DOHH2 (cell line): ENCODE data around the gene PDZK1IP1.
A peak's percentile ranks its signal among the peaks of the same experiment; 100 is the strongest.

ENCODE experiments used
- H3F3A ChIP-seq: fragments of 200-600 bp; sonication (generic), shearing (Covaris generic); 2 replicates; pipeline ENCODE4 v1.6.0; 2016; ENCODE audit warnings: antibody characterized with exemption, mild to moderate bottlenecking; ENCODE audit not compliant: control insufficient read depth, insufficient read depth
- H3K27ac ChIP-seq: fragments of 200-600 bp; sonication (generic); 2 replicates; pipeline ENCODE4 v1.5.1; 2014; ENCODE audit warnings: low read depth, mild to moderate bottlenecking, low read length, moderate library complexity
- H3K27me3 ChIP-seq: fragments of 200-600 bp; sonication (generic); 2 replicates; pipeline ENCODE4 v1.6.1; 2014; ENCODE audit warnings: mild to moderate bottlenecking, low read length, mixed read lengths; ENCODE audit not compliant: control insufficient read depth
- H3K36me3 ChIP-seq: fragments of 200-600 bp; sonication (generic); 2 replicates; pipeline ENCODE4 v1.6.1; 2014; ENCODE audit warnings: mild to moderate bottlenecking, low read length, moderate library complexity, mixed read lengths; ENCODE audit not compliant: control insufficient read depth
- H3K4me1 ChIP-seq: fragments of 200-600 bp; sonication (generic); 2 replicates; pipeline ENCODE4 v1.6.1; 2014; ENCODE audit warnings: mild to moderate bottlenecking, low read length, mixed read lengths; ENCODE audit not compliant: control insufficient read depth
- H3K4me2 ChIP-seq: fragments of 200-600 bp; sonication (generic); 2 replicates; pipeline ENCODE4 v1.6.0; 2014; ENCODE audit warnings: mild to moderate bottlenecking, low read length, moderate library complexity
- H3K4me3 ChIP-seq: fragments of 200-600 bp; sonication (generic); 2 replicates; pipeline ENCODE4 v1.5.1; 2014; ENCODE audit warnings: mild to moderate bottlenecking, low read length, mixed read lengths
- H3K79me2 ChIP-seq: fragments of 200-600 bp; sonication (generic); 2 replicates; pipeline ENCODE4 v1.6.1; 2014; ENCODE audit warnings: mild to moderate bottlenecking, low read length, mixed read lengths; ENCODE audit not compliant: control insufficient read depth
- H3K9me2 ChIP-seq: fragments of 200-600 bp; sonication (generic); replicated peaks from 2 replicates; pipeline ENCODE4 v1.6.1; 2014; ENCODE audit warnings: mild to moderate bottlenecking, low read length, mixed read lengths; ENCODE audit not compliant: control insufficient read depth
- H3K9me3 ChIP-seq: fragments of 200-600 bp; sonication (generic); 2 replicates; pipeline ENCODE4 v1.6.1; 2014; ENCODE audit warnings: antibody characterized with exemption, low read length, mixed read lengths; ENCODE audit not compliant: control insufficient read depth, insufficient read depth
- H4K20me1 ChIP-seq: fragments of 200-600 bp; sonication (generic); 2 replicates; pipeline ENCODE4 v1.6.0; 2014; ENCODE audit warnings: low read depth, mild to moderate bottlenecking, antibody characterized with exemption, low read length, moderate library complexity; ENCODE audit not compliant: control insufficient read depth, insufficient read depth
- CTCF ChIP-seq: fragments of 200-600 bp; sonication (generic); IDR thresholded peaks from one replicate; pipeline ENCODE4 v1.5.1; 2014; ENCODE audit warnings: antibody characterized with exemption, mild to moderate bottlenecking, low read depth, low read length; ENCODE audit not compliant: poor library complexity, severe bottlenecking
- EZH2phosphoT487 ChIP-seq: fragments of 200-600 bp; sonication (generic); IDR thresholded peaks from 2 replicates; pipeline ENCODE4 v1.6.1; 2017; ENCODE audit warnings: borderline replicate concordance, mild to moderate bottlenecking, antibody characterized with exemption, low read length, moderate library complexity, mixed read lengths

Gene PDZK1IP1

GRCh38 chr1:47178020-47178419, 11.8 kb downstream of the PDZK1IP1 start:
- H3K27ac ChIP-seq, result no peak overlapping the region
- H3K4me1 ChIP-seq, result peaks cover 4% of the 10 kb centered on the region
- H3K9me3 ChIP-seq, result no peaks in the 10 kb centered on the region

GRCh38 chr1:47175227-47175934, 14.5 kb downstream of the PDZK1IP1 start:
- Histone ChIP-seq H3K9me3 (no peaks in the 10 kb centered on the region), H3K4me3 (no peak overlapping the region)

More at GRCh38 chr1:47178020-47178419, 11.8 kb downstream of the PDZK1IP1 start:
- Histone ChIP-seq H3K4me2 (no peak overlapping the region), H3K36me3 (no peaks in the 10 kb centered on the region), H3K27me3 (peaks cover 12% of the 10 kb centered on the region), H4K20me1 (no peaks in the 10 kb centered on the region), H3K79me2 (no peaks in the 10 kb centered on the region), H3F3A (no peaks in the 10 kb centered on the region), H3K4me3 (no peak overlapping the region), H3K9me2 (no peaks in the 10 kb centered on the region)
- no peak for TF ChIP-seq EZH2phosphoT487
- TF ChIP-seq CTCF, result no peak

GRCh38 chr1:47174656-47175020, 15.2 kb downstream of the PDZK1IP1 start:
- Histone ChIP-seq H3K36me3 (no peaks in the 10 kb centered on the region), H3K79me2 (no peaks in the 10 kb centered on the region), H3K27me3 (no peaks in the 10 kb centered on the region), H3K4me1 (peaks cover 4% of the 10 kb centered on the region), H3K9me2 (no peaks in the 10 kb centered on the region), H3K4me3 (no peak overlapping the region), H3K27ac (no peak overlapping the region), H3K9me3 (no peaks in the 10 kb centered on the region), H3F3A (no peaks in the 10 kb centered on the region), H4K20me1 (no peaks in the 10 kb centered on the region), H3K4me2 (no peak overlapping the region)
- TF ChIP-seq CTCF (no peak), EZH2phosphoT487 (no peak)

More at GRCh38 chr1:47175227-47175934, 14.5 kb downstream of the PDZK1IP1 start:
- peaks cover 6% of the 10 kb centered on the region for H3K27me3 ChIP-seq
- H3K27ac ChIP-seq, result no peak overlapping the region
- no peaks in the 10 kb centered on the region for H4K20me1 ChIP-seq
- no peaks in the 10 kb centered on the region for H3K36me3 ChIP-seq
- H3K9me2 ChIP-seq, result no peaks in the 10 kb centered on the region
- peaks cover 4% of the 10 kb centered on the region for H3K4me1 ChIP-seq
- H3F3A ChIP-seq, result no peaks in the 10 kb centered on the region
- no peak overlapping the region for H3K4me2 ChIP-seq
- no peaks in the 10 kb centered on the region for H3K79me2 ChIP-seq
- peak; percentile 92 for TF ChIP-seq CTCF
- no peak for TF ChIP-seq EZH2phosphoT487
